ENCODE measurements around the gene FAM90A1. TPM values are rescaled to one million over a fixed set of nuclear protein-coding genes. Genes with fewer than 3 reads are reported as not detected.
"Not testable (repeated sequence)": the region's sequence is repeated elsewhere in the genome, so short reads cannot be mapped to it uniquely, and the experiment has no call there.

The FAM90A1 gene
- total and polyA plus RNA-seq, 2 donors (not counting 3 experiments of a cell fraction or from before 2014, with no cell fraction given), result 0.10 TPM; not detected in 1

- dilution Hi-C loops (cut with MboI; ENCODE audit: extremely low pct_ligation_motif_present, low sequenced_read_pairs); H3K79me2 ChIP-seq (ENCODE audit: control insufficient read depth, insufficient read depth, low read length); H3K4me3 ChIP-seq (replicated peaks in 1 of 3; ENCODE audit: insufficient read depth in 1 of 3, low read depth in 1 of 3, low read length in 3 of 3); BruUV-seq (replicated peaks); FAIRE-seq; H3K9ac ChIP-seq (replicated peaks; ENCODE audit: extremely low read depth, insufficient read depth, low read length); H3K36me3 ChIP-seq (ENCODE audit: control insufficient read depth in 2 of 2, extremely low read depth in 1 of 2, insufficient read depth in 2 of 2, low read length in 2 of 2); H3K27me3 ChIP-seq (ENCODE audit: control insufficient read depth in 2 of 2, insufficient read depth in 2 of 2, low read length in 2 of 2); H3K9me3 ChIP-seq (replicated peaks; ENCODE audit: control insufficient read depth, insufficient read depth, low read length); POLR2A ChIA-PET; H3K4me1 ChIP-seq (ENCODE audit: control insufficient read depth, extremely low read depth, insufficient read depth, low read length); H4K20me1 ChIP-seq (replicated peaks; ENCODE audit: control insufficient read depth, extremely low read depth, insufficient read depth, low read length); H3K4me2 ChIP-seq (ENCODE audit: insufficient read depth, low read length); H3K9me1 ChIP-seq (replicated peaks; ENCODE audit: control insufficient read depth, extremely low read depth, insufficient read depth, low read length); H3K27ac ChIP-seq (ENCODE audit: insufficient read depth, low read depth, low read length); H2AFZ ChIP-seq (ENCODE audit: low read depth, low read length): not testable (repeated sequence)
- peak; percentile 8 for DNase-seq (ENCODE audit: low read depth, low spot score)
- intact Hi-C loops (cut with micrococcal nuclease), result loop anchor here (1.0 kb wide), 1 partner anchor 124 kb away; no protein-coding TSS in a partner anchor
- CTCF ChIA-PET, result interaction anchor here (0.6 to 3.5 kb wide), 11 partner anchors 12 to 299 kb away, joined by 3 to 84 read pairs (median 4); partner anchors contain the start of gene ZNF705A
- peak; percentile 58 to 64 for TF ChIP-seq CTCF (IDR thresholded peaks at IDR 0.05; ENCODE audit: extremely low read depth in 1 of 2, insufficient read depth in 1 of 2, low read depth in 1 of 2, low read length in 2 of 2)
Measured at GRCh38 chr12:8231666-8232608, 4.5 kb upstream of the FAM90A1 start.

- H3K9ac ChIP-seq (replicated peaks; ENCODE audit: extremely low read depth, insufficient read depth, low read length); H3K9me1 ChIP-seq (replicated peaks; ENCODE audit: control insufficient read depth, extremely low read depth, insufficient read depth, low read length); H3K79me2 ChIP-seq (ENCODE audit: control insufficient read depth, insufficient read depth, low read length); POLR2A ChIA-PET; H2AFZ ChIP-seq (ENCODE audit: low read depth, low read length); BruUV-seq (replicated peaks); dilution Hi-C loops (cut with MboI; ENCODE audit: extremely low pct_ligation_motif_present, low sequenced_read_pairs); H3K27me3 ChIP-seq (ENCODE audit: control insufficient read depth in 2 of 2, insufficient read depth in 2 of 2, low read length in 2 of 2); H3K9me3 ChIP-seq (replicated peaks; ENCODE audit: control insufficient read depth, insufficient read depth, low read length); FAIRE-seq; H3K4me3 ChIP-seq (replicated peaks in 1 of 3; ENCODE audit: insufficient read depth in 1 of 3, low read depth in 1 of 3, low read length in 3 of 3); H3K4me2 ChIP-seq (ENCODE audit: insufficient read depth, low read length); DNase-seq (ENCODE audit: low read depth, low spot score); H3K4me1 ChIP-seq (ENCODE audit: control insufficient read depth, extremely low read depth, insufficient read depth, low read length); H3K36me3 ChIP-seq (ENCODE audit: control insufficient read depth in 2 of 2, extremely low read depth in 1 of 2, insufficient read depth in 2 of 2, low read length in 2 of 2); H4K20me1 ChIP-seq (replicated peaks; ENCODE audit: control insufficient read depth, extremely low read depth, insufficient read depth, low read length); H3K27ac ChIP-seq (ENCODE audit: insufficient read depth, low read depth, low read length): not testable (repeated sequence)
- CTCF ChIA-PET, result interaction anchor here (0.6 to 3.5 kb wide), 11 partner anchors 13 to 298 kb away, joined by 3 to 84 read pairs (median 4); partner anchors contain the start of gene ZNF705A
- intact Hi-C loops (cut with micrococcal nuclease), result loop anchor here (1.0 kb wide), 1 partner anchor 123 kb away; no protein-coding TSS in a partner anchor
Measured at GRCh38 chr12:8231049-8231448, 3.6 kb upstream of the FAM90A1 start.

GRCh38 chr12:8229486-8229885 is 2.1 kb upstream of the FAM90A1 start:
- H2AFZ ChIP-seq (ENCODE audit: low read depth, low read length); H3K27me3 ChIP-seq (ENCODE audit: control insufficient read depth in 2 of 2, insufficient read depth in 2 of 2, low read length in 2 of 2); FAIRE-seq; H3K9ac ChIP-seq (replicated peaks; ENCODE audit: extremely low read depth, insufficient read depth, low read length); H4K20me1 ChIP-seq (replicated peaks; ENCODE audit: control insufficient read depth, extremely low read depth, insufficient read depth, low read length); H3K4me3 ChIP-seq (replicated peaks in 1 of 3; ENCODE audit: insufficient read depth in 1 of 3, low read depth in 1 of 3, low read length in 3 of 3); H3K27ac ChIP-seq (ENCODE audit: insufficient read depth, low read depth, low read length); DNase-seq (ENCODE audit: low read depth, low spot score); H3K79me2 ChIP-seq (ENCODE audit: control insufficient read depth, insufficient read depth, low read length); H3K4me1 ChIP-seq (ENCODE audit: control insufficient read depth, extremely low read depth, insufficient read depth, low read length); dilution Hi-C loops (cut with MboI; ENCODE audit: extremely low pct_ligation_motif_present, low sequenced_read_pairs); H3K36me3 ChIP-seq (ENCODE audit: control insufficient read depth in 2 of 2, extremely low read depth in 1 of 2, insufficient read depth in 2 of 2, low read length in 2 of 2); H3K9me3 ChIP-seq (replicated peaks; ENCODE audit: control insufficient read depth, insufficient read depth, low read length); H3K4me2 ChIP-seq (ENCODE audit: insufficient read depth, low read length); POLR2A ChIA-PET; H3K9me1 ChIP-seq (replicated peaks; ENCODE audit: control insufficient read depth, extremely low read depth, insufficient read depth, low read length); intact Hi-C loops (cut with micrococcal nuclease); BruUV-seq (replicated peaks): not testable (repeated sequence)
- CTCF ChIA-PET, result interaction anchor here (3.5 kb wide), 1 partner anchor 121 kb away, joined by 84 read pairs; no protein-coding TSS in a partner anchor

Measured in endothelial cell of umbilical vein (primary cell).